Esophagus muscularis mucosa (tissue), 4 donors: Measurements from ENCODE around the gene C5orf24. TPM values are rescaled to one million over a fixed set of nuclear protein-coding genes. Genes with fewer than 3 reads are reported as not detected.

Experiments used
- DNase-seq: peaks from one replicate; pipeline ENCODE4 v3.0.0-alpha.2; 2017; ENCODE audit errors: extremely low spot score
- H3K27ac ChIP-seq, 4 donors: fragments of 200-600 bp; sonication (generic); replicated peaks in 1 of 4; 1 replicate in 3 of 4; 2 replicates in 1 of 4; pipeline ENCODE4 v1.5.1; 2016 to 2019; ENCODE audit warnings: mild to moderate bottlenecking in 1 of 4
- H3K27me3 ChIP-seq, 4 donors: fragments of 200-600 bp; sonication (generic); one replicate each; pipeline versions ENCODE4 v1.5.1 to v1.6.0; 2016 to 2019
- H3K36me3 ChIP-seq, 4 donors: fragments of 200-600 bp; sonication (generic); one replicate each; pipeline ENCODE4 v1.5.1; 2016 to 2019
- H3K4me1 ChIP-seq, 4 donors: fragments of 200-600 bp; sonication (generic); one replicate each; pipeline ENCODE4 v1.5.1; 2016 to 2019
- H3K4me3 ChIP-seq, 4 donors: fragments of 200-600 bp; sonication (generic); 1 replicate in 2 of 4; 2 replicates in 2 of 4; pipeline ENCODE4 v1.5.1; 2016 to 2019; ENCODE audit warnings: mild to moderate bottlenecking in 4 of 4, moderate library complexity in 1 of 4
- H3K9me3 ChIP-seq, 4 donors: fragments of 200-600 bp; sonication (generic); 1 replicate in 3 of 4; 2 replicates in 1 of 4; pipeline ENCODE4 v1.5.1; 2016 to 2019
- CTCF ChIP-seq, 3 experiments: fragments of 200-600 bp in 2 of 3; fragments of 450-650 bp in 1 of 3; sonication (generic) in 2 of 3; IDR thresholded peaks; one replicate each; pipeline ENCODE4 v1.5.1; 2017 to 2019; ENCODE audit warnings: antibody characterized with exemption in 3 of 3, mild to moderate bottlenecking in 2 of 3, moderate library complexity in 1 of 3
- EP300 ChIP-seq: sonication (generic); formaldehyde crosslinking; IDR thresholded peaks from one replicate; pipeline ENCODE4 v1.6.1; 2017; ENCODE audit warnings: antibody characterized with exemption
- POLR2A ChIP-seq: fragments of 450-650 bp; IDR thresholded peaks from one replicate; pipeline ENCODE4 v1.6.1; 2017; ENCODE audit warnings: antibody characterized with exemption, moderate library complexity, mild to moderate bottlenecking, low read depth
- POLR2AphosphoS5 ChIP-seq, 2 donors: sonication (generic); formaldehyde crosslinking; IDR thresholded peaks; one replicate each; pipeline ENCODE4 v1.6.1; 2017; ENCODE audit warnings: antibody characterized with exemption in 2 of 2
- WGBS: methylation state at CpG from one replicate; pipeline ENCODE4 v1.1.5; 2018; 5-methylcytosine and 5-hydroxymethylcytosine counted together
- intact Hi-C: fragments of 100-400 bp; cut with DNase I; formaldehyde crosslinking; loops from one replicate; pipeline ENCODE4 v1.15.1; 2023
- total RNA-seq, 4 donors: library from RNA; depleted of rRNA; stranded (reverse); fragments of >200 nt; gene quantifications; one replicate each; pipeline versions ENCODE4 v1.1.0 to v1.2.1, GENCODE V29; 2016

C5orf24 gene
- total RNA-seq, 4 donors from 2014 or later = 54.0 to 76.4 (median 61.6) TPM

- no peak overlapping the region for H3K27ac ChIP-seq
- peaks cover 0 to 80% (median 51%) of the 10 kb centered on the region in 4 donors for H3K36me3 ChIP-seq
- peaks cover 0 to 8% (median 2%) of the 10 kb centered on the region in 4 donors for H3K4me1 ChIP-seq
- no peak for DNase-seq
- intact Hi-C loops = no loop called here
- no peaks in the 10 kb centered on the region for H3K27me3 ChIP-seq
- H3K9me3 ChIP-seq = no peaks in the 10 kb centered on the region
- TF ChIP-seq CTCF (IDR thresholded peaks at IDR 0.05) = no peak
- TF ChIP-seq EP300 = no peak
- no peak for TF ChIP-seq POLR2A
- no peak for TF ChIP-seq POLR2AphosphoS5 (IDR thresholded peaks at IDR 0.05)
- WGBS = 100% methylated on average over 1 of the region's 1 CpG
- no peak overlapping the region for H3K4me3 ChIP-seq
These were observed 45.7 kb downstream of the C5orf24 start for GRCh38 chr5:134891473-134891872.

DNA sequence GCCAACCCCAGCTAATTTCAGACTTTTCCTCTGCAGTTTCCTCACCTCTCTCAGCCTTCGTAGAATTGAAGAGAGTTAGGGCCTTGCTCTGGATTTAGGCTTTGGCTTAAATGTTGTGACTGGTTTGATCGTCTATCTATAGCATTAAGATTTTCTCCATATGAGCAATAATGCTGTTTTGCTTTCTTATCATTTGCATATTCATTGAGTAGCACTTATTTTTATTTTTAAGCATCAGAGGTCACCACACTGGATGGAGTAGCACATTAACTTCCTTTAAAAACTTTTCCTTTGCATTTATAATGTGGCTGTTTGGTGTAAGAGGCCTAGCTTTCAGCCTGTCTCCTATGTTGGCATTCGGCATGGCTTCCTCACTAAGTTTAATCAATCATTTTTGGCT, 46.5 kb downstream of the C5orf24 start:
- intact Hi-C loops = no loop called here
- H3K27me3 ChIP-seq = no peaks in the 10 kb centered on the region
- H3K36me3 ChIP-seq = peaks cover 3 to 86% (median 58%) of the 10 kb centered on the region in 4 donors
- H3K4me3 ChIP-seq = no peak overlapping the region
- no peak overlapping the region for H3K27ac ChIP-seq
- H3K9me3 ChIP-seq = no peaks in the 10 kb centered on the region
- WGBS = 93% methylated on average over 3 of the region's 3 CpGs
- peaks cover 0 to under 1% (median 0%) of the 10 kb centered on the region in 4 donors for H3K4me1 ChIP-seq
- DNase-seq = no peak
- TF ChIP-seq EP300 (no peak), POLR2A (no peak), POLR2AphosphoS5 (IDR thresholded peaks at IDR 0.05) (no peak), CTCF (IDR thresholded peaks at IDR 0.05) (no peak)

GRCh38 chr5:134892926-134893325, 47.2 kb downstream of the C5orf24 start:
- Histone ChIP-seq H3K27me3 (no peaks in the 10 kb centered on the region), H3K27ac (no peak overlapping the region), H3K9me3 (no peaks in the 10 kb centered on the region), H3K36me3 (peaks cover 10 to 89% (median 60%) of the 10 kb centered on the region in 4 donors), H3K4me1 (no peaks in the 10 kb centered on the region), H3K4me3 (no peak overlapping the region)
- TF ChIP-seq EP300 (no peak), POLR2AphosphoS5 (IDR thresholded peaks at IDR 0.05) (no peak), CTCF (IDR thresholded peaks at IDR 0.05) (no peak), POLR2A (no peak)
- DNase-seq = no peak
- intact Hi-C loops = no loop called here
- 90% methylated on average over 2 of the region's 2 CpGs for WGBS

- TF ChIP-seq POLR2A = no peak
- no peak for TF ChIP-seq POLR2AphosphoS5 (IDR thresholded peaks at IDR 0.05)
- no peak for TF ChIP-seq EP300
- no peak for TF ChIP-seq CTCF (IDR thresholded peaks at IDR 0.05)
- H3K4me1 ChIP-seq = no peaks in the 10 kb centered on the region
- H3K27me3 ChIP-seq = no peaks in the 10 kb centered on the region
- no peak overlapping the region for H3K4me3 ChIP-seq
- no peak overlapping the region for H3K27ac ChIP-seq
- 90% methylated on average over 7 of the region's 7 CpGs for WGBS
- H3K36me3 ChIP-seq = peaks cover 12 to 89% (median 61%) of the 10 kb centered on the region in 4 donors
- no peak for DNase-seq
- intact Hi-C loops = no loop called here
- H3K9me3 ChIP-seq = no peaks in the 10 kb centered on the region
These were observed 48.2 kb downstream of the C5orf24 start for GRCh38 chr5:134893748-134894505.
